Smooth muscle cell (in vitro differentiated cells): Measurements from ENCODE around the gene UBE2D1. TPM values are rescaled to one million over a fixed set of nuclear protein-coding genes. Genes with fewer than 3 reads are reported as not detected.

Experiments
- DNase-seq: peaks from one replicate; lab custom pipeline; 2025; ENCODE audit not compliant: unreplicated experiment; lab: John Stamatoyannopoulos, UW
- H2AFZ ChIP-seq: fragments of 200-600 bp; sonication (generic); 2 replicates; pipeline ENCODE4 v1.6.0; 2016; ENCODE audit warnings: antibody characterized with exemption, low read depth, mild to moderate bottlenecking
- H3F3A ChIP-seq: fragments of 200-600 bp; sonication (generic); 2 replicates; pipeline ENCODE4 v1.6.0; 2017; ENCODE audit warnings: antibody characterized with exemption, low read depth
- H3K27ac ChIP-seq: fragments of 200-600 bp; sonication (generic); 2 replicates; pipeline ENCODE4 v1.5.1; 2016; ENCODE audit warnings: low read depth, mild to moderate bottlenecking
- H3K27me3 ChIP-seq: fragments of 200-600 bp; sonication (generic); 2 replicates; pipeline ENCODE4 v1.6.1; 2016; ENCODE audit warnings: low read depth, mild to moderate bottlenecking
- H3K36me3 ChIP-seq: fragments of 200-600 bp; sonication (generic); 2 replicates; pipeline ENCODE4 v1.5.1; 2016; ENCODE audit warnings: low read depth
- H3K4me1 ChIP-seq: fragments of 200-600 bp; sonication (generic); 2 replicates; pipeline ENCODE4 v1.5.1; 2016; ENCODE audit warnings: low read depth
- H3K4me2 ChIP-seq: fragments of 200-600 bp; sonication (generic); 2 replicates; pipeline ENCODE4 v1.6.0; 2016; ENCODE audit warnings: mild to moderate bottlenecking
- H3K4me3 ChIP-seq: fragments of 200-600 bp; sonication (generic); 2 replicates; pipeline ENCODE4 v1.5.1; 2016; ENCODE audit warnings: mild to moderate bottlenecking
- H3K79me2 ChIP-seq: fragments of 200-600 bp; sonication (generic); 2 replicates; pipeline ENCODE4 v1.6.0; 2016; ENCODE audit warnings: low read depth, mild to moderate bottlenecking
- H3K9ac ChIP-seq: fragments of 200-600 bp; sonication (generic); 2 replicates; pipeline ENCODE4 v1.6.0; 2016; ENCODE audit warnings: low read depth
- H3K9me3 ChIP-seq: fragments of 200-600 bp; sonication (generic); replicated peaks from 2 replicates; pipeline ENCODE4 v1.5.1; 2016; ENCODE audit warnings: low read depth
- H4K20me1 ChIP-seq: fragments of 200-600 bp; sonication (generic); 2 replicates; pipeline ENCODE4 v1.6.0; 2016; ENCODE audit warnings: low read depth
- CTCF ChIP-seq: fragments of 200-600 bp; sonication (generic); IDR thresholded peaks from 2 replicates; pipeline ENCODE4 v1.5.1; 2017; ENCODE audit warnings: borderline replicate concordance, mild to moderate bottlenecking, antibody characterized with exemption; ENCODE audit not compliant: insufficient read depth, poor library complexity, severe bottlenecking
- WGBS: methylation state at CpG from one replicate; pipeline ENCODE4 v1.1.7; 2016; ENCODE audit warnings: low lambda C conversion rate; 5-methylcytosine and 5-hydroxymethylcytosine counted together
- polyA plus RNA-seq: library from polyadenylated mRNA; unstranded; fragments of >200 nt; fragmentation: Nextera tagmentation; extraction: Ambion mirVana; gene quantifications from 2 replicates; pipeline ENCODE4 v1.2.1, GENCODE V29; 2016
- total RNA-seq: library from RNA; depleted of rRNA; stranded (reverse); fragments of >200 nt; gene quantifications from 2 replicates; pipeline ENCODE4 v1.2.3, GENCODE V29; 2014

UBE2D1 gene
- total and polyA plus RNA-seq, 2 experiments from 2014 or later, result 19.0 to 24.5 TPM

GRCh38 chr10:58341947-58342346, 7.1 kb downstream of the UBE2D1 start:
- peaks cover 80% of the 10 kb centered on the region for H3K79me2 ChIP-seq
- no peaks in the 10 kb centered on the region for H3K4me1 ChIP-seq
- H4K20me1 ChIP-seq, result peaks cover 98% of the 10 kb centered on the region
- H3K27ac ChIP-seq, result no peak overlapping the region
- H3K9me3 ChIP-seq, result no peaks in the 10 kb centered on the region
- no peak for TF ChIP-seq CTCF
- no peak for DNase-seq
- no peaks in the 10 kb centered on the region for H3K36me3 ChIP-seq
- WGBS, result 92% methylated on average over 1 of the region's 1 CpG
- H3K4me2 ChIP-seq, result no peak overlapping the region
- H3K4me3 ChIP-seq, result no peak overlapping the region
- no peaks in the 10 kb centered on the region for H3F3A ChIP-seq
- H2AFZ ChIP-seq, result no peak overlapping the region
- no peaks in the 10 kb centered on the region for H3K27me3 ChIP-seq
- no peak overlapping the region for H3K9ac ChIP-seq

GRCh38 chr10:58347967-58348366, 13.2 kb downstream of the UBE2D1 start:
- no peak overlapping the region for H3K4me2 ChIP-seq
- peaks cover 47% of the 10 kb centered on the region for H3K79me2 ChIP-seq
- H3K27ac ChIP-seq, result no peak overlapping the region

GRCh38 chr10:58348571-58349033, 13.8 kb downstream of the UBE2D1 start:
- Histone ChIP-seq H3F3A (no peaks in the 10 kb centered on the region), H3K27ac (no peak overlapping the region), H3K9me3 (no peaks in the 10 kb centered on the region), H3K4me2 (no peak overlapping the region), H3K36me3 (no peaks in the 10 kb centered on the region), H3K79me2 (peaks cover 45% of the 10 kb centered on the region), H4K20me1 (peaks cover 98% of the 10 kb centered on the region), H3K4me1 (peaks cover 16% of the 10 kb centered on the region), H2AFZ (no peak overlapping the region), H3K27me3 (no peaks in the 10 kb centered on the region), H3K9ac (no peak overlapping the region), H3K4me3 (no peak overlapping the region)
- no peak for TF ChIP-seq CTCF
- DNase-seq, result no peak
- 81% methylated on average over 2 of the region's 2 CpGs for WGBS

More at GRCh38 chr10:58347967-58348366, 13.2 kb downstream of the UBE2D1 start:
- DNase-seq, result no peak
- H3K9ac ChIP-seq, result no peak overlapping the region
- 60% methylated on average over 1 of the region's 1 CpG for WGBS
- H3F3A ChIP-seq, result no peaks in the 10 kb centered on the region
- H3K36me3 ChIP-seq, result no peaks in the 10 kb centered on the region
- peaks cover 98% of the 10 kb centered on the region for H4K20me1 ChIP-seq
- peaks cover 15% of the 10 kb centered on the region for H3K4me1 ChIP-seq
- no peak overlapping the region for H3K4me3 ChIP-seq
- H2AFZ ChIP-seq, result no peak overlapping the region
- H3K27me3 ChIP-seq, result no peaks in the 10 kb centered on the region
- no peaks in the 10 kb centered on the region for H3K9me3 ChIP-seq
- TF ChIP-seq CTCF, result no peak

- Histone ChIP-seq H3K36me3 (no peaks in the 10 kb centered on the region), H3K9me3 (no peaks in the 10 kb centered on the region), H3K27me3 (no peaks in the 10 kb centered on the region), H3K27ac (no peak overlapping the region), H3K4me2 (no peak overlapping the region), H3K4me1 (peaks cover 16% of the 10 kb centered on the region), H3F3A (no peaks in the 10 kb centered on the region), H4K20me1 (peaks cover 97% of the 10 kb centered on the region), H3K4me3 (no peak overlapping the region), H2AFZ (no peak overlapping the region), H3K79me2 (peaks cover 52% of the 10 kb centered on the region), H3K9ac (no peak overlapping the region)
- no peak for DNase-seq
- TF ChIP-seq CTCF, result no peak
- WGBS, result 86% methylated on average over 2 of the region's 2 CpGs
Observed at GRCh38 chr10:58350023-58350422, 15.2 kb downstream of the UBE2D1 start.
